Right atrium auricular region (tissue), 2 donors: ENCODE data around the gene NR3C2. TPM values are rescaled to one million over a fixed set of nuclear protein-coding genes. Genes with fewer than 3 reads are reported as not detected.

Source experiments
- DNase-seq: peaks from one replicate; pipeline ENCODE4 v3.0.0-alpha.2; 2019; ENCODE audit warnings: low spot score
- H3K27ac ChIP-seq, 2 donors: fragments of 200-600 bp; sonication (generic); 1 replicate in 1 of 2; 2 replicates in 1 of 2; pipeline ENCODE4 v1.5.1; 2016 to 2019
- H3K27me3 ChIP-seq, 2 donors: fragments of 200-600 bp; sonication (generic); one replicate each; pipeline versions ENCODE4 v1.5.1 to v1.6.0; 2017 to 2019
- H3K36me3 ChIP-seq: fragments of 200-600 bp; sonication (generic); one replicate; pipeline ENCODE4 v1.5.1; 2016
- H3K4me1 ChIP-seq, 2 donors: fragments of 200-600 bp; sonication (generic); one replicate each; pipeline versions ENCODE4 v1.5.1 to v1.6.0; 2017 to 2019
- H3K4me3 ChIP-seq, 2 donors: fragments of 200-600 bp; sonication (generic); 1 replicate in 1 of 2; 2 replicates in 1 of 2; pipeline ENCODE4 v1.5.1; 2017 to 2019; ENCODE audit warnings: mild to moderate bottlenecking in 1 of 2, moderate library complexity in 1 of 2
- H3K9me3 ChIP-seq, 2 donors: fragments of 200-600 bp; sonication (generic); one replicate each; pipeline ENCODE4 v1.5.1; 2019
- total RNA-seq, 2 donors: library from RNA; depleted of rRNA; stranded (reverse); fragments of >200 nt; gene quantifications; one replicate each; pipeline ENCODE4 v1.1.0, GENCODE V29; 2016
- TF ChIP-seq, protein P1 (sequence below), 2 donors: fragments of 200-600 bp; sonication (generic); IDR thresholded peaks; one replicate each; pipeline ENCODE4 v1.5.1; 2019; ENCODE audit warnings: antibody characterized with exemption in 2 of 2

The NR3C2 gene
- total RNA-seq, 2 donors from 2014 or later: 15.7 to 39.9 TPM

DNA sequence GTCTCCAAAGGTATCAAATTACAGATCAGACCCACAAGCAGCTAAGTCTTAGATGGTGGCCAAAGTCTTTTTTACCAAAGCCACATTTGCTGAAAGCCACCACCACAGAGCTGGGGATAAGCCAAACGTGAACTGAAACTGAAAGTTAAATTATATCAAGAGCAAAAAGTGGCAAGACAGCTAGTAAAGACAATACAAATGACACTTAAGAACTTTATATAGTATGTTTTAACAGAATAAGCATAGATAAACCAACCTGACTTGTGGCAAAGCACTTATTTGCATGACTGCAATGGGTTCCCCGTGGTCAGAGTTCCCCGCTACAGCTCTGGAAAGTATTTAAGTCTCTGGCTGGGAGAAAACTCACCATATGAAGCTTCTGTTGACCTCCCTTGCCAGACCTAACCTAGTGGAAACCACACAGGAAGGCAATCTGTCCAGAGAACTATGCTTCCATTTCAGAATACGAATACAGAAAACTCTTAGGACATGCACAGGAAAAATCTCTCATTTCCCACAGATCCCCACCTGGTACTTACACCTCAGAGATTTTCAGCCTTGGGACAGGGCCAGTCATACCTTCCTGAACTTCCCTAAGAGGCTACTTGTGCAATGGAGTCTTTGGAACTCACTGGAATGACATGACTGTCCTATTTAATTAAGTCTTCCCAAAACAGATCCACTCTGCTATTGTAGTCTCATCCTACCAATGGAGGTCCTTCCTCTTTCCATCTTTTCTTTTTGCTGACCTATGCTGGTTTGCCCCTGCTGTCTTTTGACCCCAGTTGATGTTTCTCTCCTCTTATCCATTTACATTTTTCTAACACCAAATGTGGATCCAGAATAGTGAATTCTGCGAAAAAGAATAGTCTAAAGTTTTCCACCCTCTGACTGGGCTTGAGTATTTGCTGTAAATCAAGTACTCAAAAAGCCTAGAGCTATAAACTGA, 225.1 kb downstream of the NR3C2 start:
- Histone ChIP-seq H3K36me3 (no peaks in the 10 kb centered on the region), H3K4me3 (peak overlapping the region in 1 of 2 donors; percentile 24), H3K9me3 (no peaks in the 10 kb centered on the region), H3K27ac (peak overlapping the region; percentile 20 to 71), H3K4me1 (peaks cover 0 to 19% of the 10 kb centered on the region in 2 donors), H3K27me3 (no peaks in the 10 kb centered on the region)
- no peak for DNase-seq
- TF ChIP-seq, protein P1, sequence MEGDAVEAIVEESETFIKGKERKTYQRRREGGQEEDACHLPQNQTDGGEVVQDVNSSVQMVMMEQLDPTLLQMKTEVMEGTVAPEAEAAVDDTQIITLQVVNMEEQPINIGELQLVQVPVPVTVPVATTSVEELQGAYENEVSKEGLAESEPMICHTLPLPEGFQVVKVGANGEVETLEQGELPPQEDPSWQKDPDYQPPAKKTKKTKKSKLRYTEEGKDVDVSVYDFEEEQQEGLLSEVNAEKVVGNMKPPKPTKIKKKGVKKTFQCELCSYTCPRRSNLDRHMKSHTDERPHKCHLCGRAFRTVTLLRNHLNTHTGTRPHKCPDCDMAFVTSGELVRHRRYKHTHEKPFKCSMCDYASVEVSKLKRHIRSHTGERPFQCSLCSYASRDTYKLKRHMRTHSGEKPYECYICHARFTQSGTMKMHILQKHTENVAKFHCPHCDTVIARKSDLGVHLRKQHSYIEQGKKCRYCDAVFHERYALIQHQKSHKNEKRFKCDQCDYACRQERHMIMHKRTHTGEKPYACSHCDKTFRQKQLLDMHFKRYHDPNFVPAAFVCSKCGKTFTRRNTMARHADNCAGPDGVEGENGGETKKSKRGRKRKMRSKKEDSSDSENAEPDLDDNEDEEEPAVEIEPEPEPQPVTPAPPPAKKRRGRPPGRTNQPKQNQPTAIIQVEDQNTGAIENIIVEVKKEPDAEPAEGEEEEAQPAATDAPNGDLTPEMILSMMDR (IDR thresholded peaks at IDR 0.05): no peak

DNA sequence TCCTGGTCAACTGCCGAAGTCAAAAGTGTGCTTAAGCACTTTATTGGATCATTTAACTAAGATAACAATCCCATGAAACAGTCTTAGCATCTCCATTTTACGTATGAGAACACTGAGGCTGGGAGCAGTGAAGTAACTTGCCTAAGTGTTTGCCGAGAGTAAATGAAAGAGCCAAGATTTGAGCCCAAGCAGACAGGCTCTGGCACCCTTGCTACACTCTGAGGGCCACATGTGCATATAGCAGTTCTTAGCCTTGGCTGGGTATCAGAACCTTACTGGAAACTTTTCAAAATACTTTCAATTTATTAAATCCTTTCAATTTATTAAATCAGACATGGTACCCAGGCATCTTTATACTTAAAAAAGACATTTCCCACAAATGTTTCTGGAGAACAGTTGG, 225.9 kb downstream of the NR3C2 start:
- H3K9me3 ChIP-seq: no peaks in the 10 kb centered on the region
- H3K27ac ChIP-seq: peak overlapping the region in 1 of 2 donors; percentile 71
- H3K36me3 ChIP-seq: no peaks in the 10 kb centered on the region
- DNase-seq: no peak
- H3K27me3 ChIP-seq: no peaks in the 10 kb centered on the region
- peak overlapping the region in 1 of 2 donors; percentile 24 for H3K4me3 ChIP-seq
- peaks cover 0 to 23% of the 10 kb centered on the region in 2 donors for H3K4me1 ChIP-seq
- TF ChIP-seq, protein P1 (IDR thresholded peaks at IDR 0.05): no peak

DNA sequence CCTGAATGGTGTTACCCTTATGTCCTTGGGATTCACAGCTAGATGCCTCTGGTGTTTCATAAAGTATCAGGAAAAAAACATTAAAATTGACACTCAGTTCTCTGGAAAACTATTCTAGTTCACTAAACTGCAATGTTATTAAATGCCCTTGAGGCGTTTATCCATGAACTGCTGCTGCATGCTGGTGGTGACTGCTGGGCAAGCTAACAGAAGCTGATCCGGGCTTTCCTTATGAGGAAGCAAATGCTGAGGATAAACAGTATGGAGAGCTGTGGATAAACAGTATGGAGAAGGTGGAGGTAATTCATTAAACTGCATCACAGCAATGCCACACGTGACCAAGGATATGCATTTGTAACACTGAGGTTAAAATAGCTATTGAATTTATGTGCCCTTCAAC, 227.0 kb downstream of the NR3C2 start:
- Histone ChIP-seq H3K27me3 (no peaks in the 10 kb centered on the region), H3K9me3 (no peaks in the 10 kb centered on the region), H3K27ac (peak overlapping the region; percentile 62 to 71), H3K4me3 (no peak overlapping the region), H3K4me1 (peaks cover 0 to 25% of the 10 kb centered on the region in 2 donors), H3K36me3 (no peaks in the 10 kb centered on the region)
- no peak for DNase-seq
- TF ChIP-seq, protein P1 (IDR thresholded peaks at IDR 0.05): no peak

DNA sequence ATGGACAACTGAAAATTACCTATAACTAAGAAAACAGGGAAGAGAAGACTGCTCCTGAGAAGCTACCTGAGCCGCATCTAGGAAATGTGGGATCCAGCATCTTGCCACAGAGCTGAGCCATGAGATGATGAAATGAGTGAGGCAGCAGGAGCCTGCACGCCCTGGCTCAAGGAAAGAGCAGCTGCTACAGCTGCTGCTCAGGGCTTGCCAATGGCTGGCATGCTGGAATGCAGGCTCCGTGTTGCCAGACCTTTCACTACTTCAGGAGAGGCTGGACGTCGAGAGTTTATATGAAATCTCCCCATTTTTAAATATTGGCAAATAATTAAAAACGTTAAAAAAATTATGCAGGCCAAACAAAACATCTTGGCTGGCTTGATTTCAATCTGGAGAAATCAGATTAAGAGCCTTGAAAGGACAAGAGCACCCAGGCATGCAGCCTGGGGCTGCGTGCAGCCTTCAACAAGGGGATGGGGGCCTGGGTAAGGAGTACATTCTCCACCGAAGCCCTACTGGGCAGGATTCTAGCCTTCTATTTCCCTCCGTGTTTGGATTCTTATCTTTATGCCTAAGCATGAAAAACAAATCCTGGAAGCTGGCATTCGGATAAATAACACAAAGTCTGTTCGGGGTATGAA, 227.6 kb downstream of the NR3C2 start:
- TF ChIP-seq, protein P1 (IDR thresholded peaks at IDR 0.05): no peak
- no peak overlapping the region for H3K4me3 ChIP-seq
- peaks cover 0 to 25% of the 10 kb centered on the region in 2 donors for H3K4me1 ChIP-seq

DNA sequence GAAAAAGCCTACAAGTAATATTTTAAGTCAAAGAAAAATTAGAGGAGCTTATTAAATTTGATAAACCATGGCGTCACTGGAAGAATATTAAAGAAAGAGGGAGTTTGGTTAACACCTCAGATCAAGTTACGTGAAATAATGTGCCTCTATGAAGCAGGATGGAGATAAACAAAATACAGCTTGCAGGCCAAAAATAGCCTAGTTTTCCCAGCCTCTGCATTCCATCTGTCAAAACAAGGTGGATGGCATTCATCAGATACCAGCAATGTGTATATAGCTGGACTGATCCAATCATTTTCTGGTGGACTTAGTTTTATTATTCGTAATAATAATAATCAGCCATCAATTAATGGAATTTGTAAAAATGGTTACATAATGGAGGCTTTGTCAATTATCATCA, 230.7 kb downstream of the NR3C2 start:
- Histone ChIP-seq H3K4me1 (peaks cover 0 to 25% of the 10 kb centered on the region in 2 donors), H3K27me3 (no peaks in the 10 kb centered on the region), H3K4me3 (no peak overlapping the region), H3K9me3 (no peaks in the 10 kb centered on the region), H3K27ac (peak overlapping the region in 1 of 2 donors; percentile 6), H3K36me3 (no peaks in the 10 kb centered on the region)
- TF ChIP-seq, protein P1 (IDR thresholded peaks at IDR 0.05): no peak
- DNase-seq: no peak

More for the DNA sequence above, 227.6 kb downstream of the NR3C2 start:
- Histone ChIP-seq H3K36me3 (no peaks in the 10 kb centered on the region), H3K27ac (peak overlapping the region; percentile 62 to 71), H3K27me3 (no peaks in the 10 kb centered on the region), H3K9me3 (no peaks in the 10 kb centered on the region)
- DNase-seq: no peak
